IPS DF 6.9 (cell line): ENCODE results near the gene CNTN2.

Experiments used
- DNase-seq: peaks from one replicate; pipeline ENCODE4 v3.0.0-alpha.2; 2013; ENCODE audit warnings: low read depth, low spot score
- H3K27ac ChIP-seq: one replicate; pipeline ENCODE4 v1.5.1; 2013; ENCODE audit warnings: low read length, control low read depth
- H3K27me3 ChIP-seq: 2 replicates; pipeline ENCODE4 v1.6.1; 2013; ENCODE audit warnings: mild to moderate bottlenecking, low read length; ENCODE audit not compliant: control insufficient read depth, insufficient read depth
- H3K36me3 ChIP-seq: 2 replicates; pipeline ENCODE4 v1.6.1; 2013; ENCODE audit warnings: low read length; ENCODE audit not compliant: control insufficient read depth, insufficient read depth
- H3K4me1 ChIP-seq: 2 replicates; pipeline ENCODE4 v1.6.1; 2013; ENCODE audit warnings: low read length; ENCODE audit not compliant: control insufficient read depth, insufficient read depth
- H3K4me3 ChIP-seq: 2 replicates; pipeline ENCODE4 v1.5.1; 2013; ENCODE audit warnings: mild to moderate bottlenecking, low read length
- H3K9me3 ChIP-seq: 2 replicates; pipeline ENCODE4 v1.6.1; 2013; ENCODE audit warnings: low read length, inconsistent platforms; ENCODE audit not compliant: control insufficient read depth, insufficient read depth
- WGBS: extraction: QIAGEN DNeasy Blood & Tissue Kit; methylation state at CpG from one replicate; pipeline ENCODE4 v1.1.7; 2013; ENCODE audit warnings: mixed read lengths, missing lambda C conversion rate; ENCODE audit not compliant: insufficient read length, insufficient coverage; 5-methylcytosine and 5-hydroxymethylcytosine counted together

CNTN2 gene

GRCh38 chr1:205052690-205053089 lies 9.7 kb downstream of the CNTN2 start:
- Histone ChIP-seq H3K27me3 (no peaks in the 10 kb centered on the region), H3K4me1 (peaks cover 3% of the 10 kb centered on the region; the same call in 1 of the 2 replicates), H3K9me3 (no peaks in the 10 kb centered on the region), H3K27ac (no peak overlapping the region), H3K36me3 (0 out of 2 replicates have a peak, but pooled peaks cover 2% of the 10 kb centered on the region), H3K4me3 (no peak overlapping the region)
- no CpG with 5 or more reads among the region's 11 CpGs for WGBS
- DNase-seq, result no peak

- H3K27ac ChIP-seq, result no peak overlapping the region
- H3K27me3 ChIP-seq, result no peaks in the 10 kb centered on the region
- peaks cover 3% of the 10 kb centered on the region; the same call in 1 of the 2 replicates for H3K4me1 ChIP-seq
- H3K36me3 ChIP-seq, result 0 out of 2 replicates have a peak, but pooled peaks cover 2% of the 10 kb centered on the region
- no peak overlapping the region for H3K4me3 ChIP-seq
- no peaks in the 10 kb centered on the region for H3K9me3 ChIP-seq
- DNase-seq, result no peak
- WGBS, result no CpG with 5 or more reads among the region's 5 CpGs
Measured at GRCh38 chr1:205053296-205053695, 10.3 kb downstream of the CNTN2 start.

GRCh38 chr1:205054013-205054412 lies 11.0 kb downstream of the CNTN2 start:
- no peak for DNase-seq
- H3K4me1 ChIP-seq, result peaks cover 3% of the 10 kb centered on the region; the same call in 1 of the 2 replicates
- H3K27ac ChIP-seq, result no peak overlapping the region
- WGBS, result no CpG with 5 or more reads among the region's 7 CpGs
- no peaks in the 10 kb centered on the region for H3K9me3 ChIP-seq
- H3K36me3 ChIP-seq, result 0 out of 2 replicates have a peak, but pooled peaks cover 2% of the 10 kb centered on the region
- no peaks in the 10 kb centered on the region for H3K27me3 ChIP-seq
- H3K4me3 ChIP-seq, result no peak overlapping the region

- H3K4me3 ChIP-seq, result no peak overlapping the region
- no CpG with 5 or more reads among the region's 13 CpGs for WGBS
- H3K27ac ChIP-seq, result no peak overlapping the region
Measured at GRCh38 chr1:205056188-205056611, 13.2 kb downstream of the CNTN2 start.

GRCh38 chr1:205056956-205057568 lies 14.1 kb downstream of the CNTN2 start:
- no peak overlapping the region for H3K4me3 ChIP-seq
- H3K4me1 ChIP-seq, result peaks cover 8% of the 10 kb centered on the region; the same call in 1 of the 2 replicates
- DNase-seq, result no peak
- 0 out of 2 replicates have a peak, but pooled peaks cover 2% of the 10 kb centered on the region for H3K36me3 ChIP-seq
- H3K27me3 ChIP-seq, result no peaks in the 10 kb centered on the region
- no CpG with 5 or more reads among the region's 6 CpGs for WGBS
- no peak overlapping the region for H3K27ac ChIP-seq
- no peaks in the 10 kb centered on the region for H3K9me3 ChIP-seq

More at GRCh38 chr1:205056188-205056611, 13.2 kb downstream of the CNTN2 start:
- Histone ChIP-seq H3K4me1 (peaks cover 3% of the 10 kb centered on the region; the same call in 1 of the 2 replicates), H3K27me3 (no peaks in the 10 kb centered on the region), H3K36me3 (0 out of 2 replicates have a peak, but pooled peaks cover 2% of the 10 kb centered on the region), H3K9me3 (no peaks in the 10 kb centered on the region)
- no peak for DNase-seq

- no peak overlapping the region for H3K27ac ChIP-seq
- H3K36me3 ChIP-seq, result 0 out of 2 replicates have a peak, but pooled peaks cover 2% of the 10 kb centered on the region
- H3K9me3 ChIP-seq, result no peaks in the 10 kb centered on the region
- no CpG with 5 or more reads among the region's 19 CpGs for WGBS
- no peak for DNase-seq
- no peak overlapping the region for H3K4me3 ChIP-seq
- H3K4me1 ChIP-seq, result peaks cover 8% of the 10 kb centered on the region; the same call in 1 of the 2 replicates
- no peaks in the 10 kb centered on the region for H3K27me3 ChIP-seq
Measured at GRCh38 chr1:205057808-205058575, 15.0 kb downstream of the CNTN2 start.

- no peak for DNase-seq
- no peak overlapping the region for H3K4me3 ChIP-seq
- no CpG with 5 or more reads among the region's 12 CpGs for WGBS
- no peaks in the 10 kb centered on the region for H3K27me3 ChIP-seq
- 0 out of 2 replicates have a peak, but pooled peaks cover 2% of the 10 kb centered on the region for H3K36me3 ChIP-seq
- no peaks in the 10 kb centered on the region for H3K9me3 ChIP-seq
- no peak overlapping the region for H3K27ac ChIP-seq
- peaks cover 8% of the 10 kb centered on the region; the same call in 1 of the 2 replicates for H3K4me1 ChIP-seq
Measured at GRCh38 chr1:205058853-205059252, 15.8 kb downstream of the CNTN2 start.

GRCh38 chr1:205059660-205060059 lies 16.6 kb downstream of the CNTN2 start:
- H3K27me3 ChIP-seq, result no peaks in the 10 kb centered on the region
- no peaks in the 10 kb centered on the region for H3K36me3 ChIP-seq
- DNase-seq, result no peak
- no CpG with 5 or more reads among the region's 6 CpGs for WGBS
- no peak overlapping the region for H3K27ac ChIP-seq
- H3K9me3 ChIP-seq, result no peaks in the 10 kb centered on the region
- peaks cover 5% of the 10 kb centered on the region; the same call in 1 of the 2 replicates for H3K4me1 ChIP-seq
- H3K4me3 ChIP-seq, result no peak overlapping the region

GRCh38 chr1:205060746-205061145 lies 17.7 kb downstream of the CNTN2 start:
- no CpG with 5 or more reads among the region's 10 CpGs for WGBS
- no peaks in the 10 kb centered on the region for H3K36me3 ChIP-seq
- H3K27ac ChIP-seq, result no peak overlapping the region
- no peaks in the 10 kb centered on the region for H3K27me3 ChIP-seq
- no peaks in the 10 kb centered on the region for H3K9me3 ChIP-seq
- no peak for DNase-seq
- no peak overlapping the region for H3K4me3 ChIP-seq
- peaks cover 5% of the 10 kb centered on the region; the same call in 1 of the 2 replicates for H3K4me1 ChIP-seq

GRCh38 chr1:205061227-205061626 lies 18.2 kb downstream of the CNTN2 start:
- Histone ChIP-seq H3K27me3 (no peaks in the 10 kb centered on the region), H3K27ac (no peak overlapping the region), H3K9me3 (no peaks in the 10 kb centered on the region), H3K4me3 (no peak overlapping the region), H3K4me1 (peaks cover 5% of the 10 kb centered on the region; the same call in 1 of the 2 replicates), H3K36me3 (no peaks in the 10 kb centered on the region)
- WGBS, result no CpG with 5 or more reads among the region's 14 CpGs
- DNase-seq, result no peak
